Measurements from ENCODE around the gene RBM41. TPM values are rescaled to one million over a fixed set of nuclear protein-coding genes. Genes with fewer than 3 reads are reported as not detected.
"Not testable (repeated sequence)": the region's sequence is repeated elsewhere in the genome, so short reads cannot be mapped to it uniquely, and the experiment has no call there.

RBM41 gene
- polyA plus RNA-seq (ENCODE audit: insufficient read length in 4 of 4): 10 to 100 TPM; 14.3 to 37.2 (median 25.5) TPM

GRCh38 chrX:107118322-107119147 is at the start of gene RBM41:
RBM41 (minus strand) TSS chrX:107118822; CDS start chrX:107118773, 49 bp downstream.
- DNase-seq (ENCODE audit: low read depth in 4 of 4, low spot score in 2 of 4): peak; percentile 55 to 73 (median 64)

DNA sequence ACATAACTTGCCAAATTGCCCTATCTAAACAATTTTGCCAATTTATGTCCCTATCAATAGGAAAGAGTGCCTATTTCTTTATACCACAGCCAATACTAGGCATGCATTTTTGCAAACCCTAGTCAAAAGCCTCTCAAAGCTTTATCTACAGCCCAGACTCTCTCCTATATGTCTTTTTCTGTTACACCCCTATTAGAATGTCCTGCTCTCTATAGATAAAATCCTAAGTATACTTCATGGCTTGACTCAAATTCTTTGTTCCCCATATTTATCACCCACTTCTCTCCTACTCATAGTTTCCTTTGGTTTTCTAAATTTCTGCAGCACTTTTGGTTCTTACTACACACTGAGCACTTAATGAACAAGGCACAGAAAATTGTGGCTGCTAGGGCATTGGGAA is 49.6 kb upstream of the RBM41 start:
- no peak for DNase-seq (ENCODE audit: low read depth in 4 of 4, low spot score in 2 of 4)

DNA sequence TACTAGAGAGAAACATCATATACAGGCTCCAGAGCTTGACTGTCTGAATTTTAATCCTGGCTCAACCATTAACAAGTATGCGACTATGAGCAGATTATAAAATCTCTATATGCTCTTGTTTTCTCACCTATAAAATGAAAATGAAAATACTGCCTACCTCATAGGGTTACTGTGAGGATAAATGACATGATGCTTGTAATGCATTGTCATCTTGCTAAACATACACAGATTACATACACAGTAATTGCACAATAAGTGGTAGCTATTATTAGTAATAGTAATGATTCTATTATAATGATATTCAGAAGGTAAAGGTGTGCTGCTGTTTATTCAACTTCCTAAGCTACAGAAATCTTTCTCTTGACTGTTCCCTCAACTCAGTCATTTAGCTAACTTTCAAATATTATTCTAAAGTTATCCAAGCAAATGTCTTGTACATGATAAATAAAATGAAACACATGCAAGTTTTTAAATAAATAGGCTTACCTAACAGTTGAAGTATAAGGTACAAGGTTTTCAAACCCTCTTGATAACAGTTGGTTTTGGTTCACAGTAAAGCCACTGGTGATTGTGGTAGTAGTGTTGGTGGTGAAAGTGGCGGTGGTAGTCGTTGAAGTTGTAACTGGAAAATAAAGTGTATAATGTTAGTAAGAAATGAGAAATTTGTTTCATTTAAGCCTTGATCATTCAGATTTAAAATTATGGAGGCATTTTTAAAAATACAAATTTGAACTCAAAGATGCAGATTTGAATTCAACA is 48.7 kb upstream of the RBM41 start:
- DNase-seq (ENCODE audit: low read depth in 4 of 4, low spot score in 2 of 4): no peak

- not testable (repeated sequence) for DNase-seq (ENCODE audit: low read depth in 4 of 4, low spot score in 2 of 4)
Observed at GRCh38 chrX:107157618-107158017, 39.0 kb upstream of the RBM41 start.

DNA sequence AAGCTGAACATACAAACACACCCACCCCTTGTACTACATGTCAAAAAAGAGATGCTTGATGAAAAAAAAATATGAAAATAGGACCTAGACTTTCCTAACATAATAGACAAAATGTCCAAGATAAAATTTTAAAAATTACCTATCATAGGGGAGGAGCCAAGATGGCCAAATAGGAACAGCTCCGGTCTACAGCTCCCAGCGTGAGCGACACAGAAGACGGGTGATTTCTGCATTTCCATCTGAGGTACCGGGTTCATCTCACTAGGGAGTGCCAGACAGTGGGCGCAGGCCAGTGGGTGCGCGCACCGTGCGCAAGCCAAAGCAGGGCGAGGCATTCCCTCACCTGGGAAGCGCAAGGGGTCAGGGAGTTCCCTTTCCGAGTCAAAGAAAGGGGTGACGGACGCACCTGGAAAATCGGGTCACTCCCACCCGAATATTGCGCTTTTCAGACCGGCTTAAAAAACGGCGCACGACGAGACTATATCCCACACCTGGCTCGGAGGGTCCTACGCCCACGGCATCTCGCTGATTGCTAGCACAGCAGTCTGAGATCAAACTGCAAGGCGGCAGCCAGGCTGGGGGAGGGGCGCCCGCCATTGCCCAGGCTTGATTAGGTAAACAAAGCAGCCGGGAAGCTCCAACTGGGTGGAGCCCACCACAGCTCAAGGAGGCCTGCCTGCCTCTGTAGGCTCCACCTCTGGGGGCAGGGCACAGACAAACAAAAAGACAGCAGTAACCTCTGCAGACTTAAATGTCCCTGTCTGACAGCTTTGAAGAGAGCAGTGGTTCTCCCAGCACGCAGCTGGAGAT is 37.2 kb upstream of the RBM41 start:
- not testable (repeated sequence) for DNase-seq (ENCODE audit: low read depth in 4 of 4, low spot score in 2 of 4)

DNA sequence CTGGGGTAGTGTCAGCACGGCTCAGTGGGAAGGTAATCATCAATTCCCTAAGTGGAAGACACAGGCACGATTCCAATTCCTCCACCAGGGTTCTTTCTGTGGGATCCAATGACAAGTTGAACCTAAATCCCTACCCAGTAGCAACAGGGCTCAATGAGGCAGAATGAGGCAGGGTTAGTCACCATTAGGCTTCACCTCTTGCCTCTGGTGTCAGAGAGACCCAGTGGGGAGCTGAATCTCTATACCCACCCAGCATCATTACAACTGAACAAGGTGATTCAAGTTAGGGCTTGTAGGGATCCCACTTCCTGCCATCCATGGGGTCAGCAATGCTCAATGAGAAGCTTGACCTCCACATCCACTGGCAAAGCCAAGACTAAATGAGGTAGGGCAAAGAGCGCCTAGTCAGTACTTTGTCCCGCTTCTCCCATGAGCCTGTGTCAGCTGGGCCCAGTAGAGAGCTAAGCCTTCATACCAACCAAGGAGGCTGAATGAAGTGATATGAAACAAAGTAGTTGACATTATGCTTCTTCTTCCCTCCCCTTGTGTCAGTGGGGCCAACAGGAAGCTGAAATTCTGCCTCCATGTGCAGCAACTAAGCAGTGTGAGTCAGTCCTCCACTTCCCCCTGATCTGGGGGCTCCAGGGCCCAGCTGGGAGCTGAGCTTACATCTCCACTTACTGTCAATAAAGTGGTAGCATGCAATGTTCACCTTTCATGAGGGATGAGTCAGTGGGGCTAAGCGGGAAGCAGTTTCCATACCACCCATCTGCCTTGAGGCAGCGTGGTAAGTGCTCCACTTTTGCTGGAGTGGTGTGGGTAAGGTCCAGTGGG is 36.4 kb upstream of the RBM41 start:
- DNase-seq (ENCODE audit: low read depth in 4 of 4, low spot score in 2 of 4): no peak

GRCh38 chrX:107153005-107153404 is 34.4 kb upstream of the RBM41 start:
- DNase-seq (ENCODE audit: low read depth in 4 of 4, low spot score in 2 of 4): no peak

- DNase-seq (ENCODE audit: low read depth in 4 of 4, low spot score in 2 of 4): no peak
Observed at GRCh38 chrX:107146670-107147069, 28.0 kb upstream of the RBM41 start.

GRCh38 chrX:107135965-107136307 is 17.3 kb upstream of the RBM41 start:
- DNase-seq (ENCODE audit: low read depth in 4 of 4, low spot score in 2 of 4): no peak

- no peak for DNase-seq (ENCODE audit: low read depth in 4 of 4, low spot score in 2 of 4)
Observed at GRCh38 chrX:107135049-107135964, 16.7 kb upstream of the RBM41 start.

- DNase-seq (ENCODE audit: low read depth in 4 of 4, low spot score in 2 of 4): no peak
Observed at GRCh38 chrX:107123750-107124149, 5.1 kb upstream of the RBM41 start.

- DNase-seq (ENCODE audit: low read depth in 4 of 4, low spot score in 2 of 4): no peak
Observed at GRCh38 chrX:107119283-107119682, 661 bp upstream of the RBM41 start.

DNA sequence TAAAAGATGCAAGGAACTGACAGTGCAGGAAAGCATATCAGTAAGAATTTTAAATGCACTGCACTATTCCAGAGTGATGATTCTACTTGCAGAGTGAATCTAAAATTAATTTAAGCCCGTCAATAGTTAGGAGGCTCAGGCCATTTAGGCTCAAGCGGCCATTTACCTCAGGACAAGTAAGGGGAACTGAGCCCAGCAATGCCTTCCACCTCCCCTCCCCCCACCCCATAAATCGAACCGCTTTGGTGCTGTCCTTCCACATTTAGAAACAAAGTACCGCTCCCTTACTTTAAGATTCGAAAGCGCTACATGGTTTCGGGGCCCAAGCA is 665 bp downstream of the RBM41 start:
- peak in 2 of 4 donors; percentile 11 to 15 for DNase-seq (ENCODE audit: low read depth in 4 of 4, low spot score in 2 of 4)

GRCh38 chrX:107107459-107107858 is 11.2 kb downstream of the RBM41 start:
- DNase-seq (ENCODE audit: low read depth in 4 of 4, low spot score in 2 of 4): no peak

DNA sequence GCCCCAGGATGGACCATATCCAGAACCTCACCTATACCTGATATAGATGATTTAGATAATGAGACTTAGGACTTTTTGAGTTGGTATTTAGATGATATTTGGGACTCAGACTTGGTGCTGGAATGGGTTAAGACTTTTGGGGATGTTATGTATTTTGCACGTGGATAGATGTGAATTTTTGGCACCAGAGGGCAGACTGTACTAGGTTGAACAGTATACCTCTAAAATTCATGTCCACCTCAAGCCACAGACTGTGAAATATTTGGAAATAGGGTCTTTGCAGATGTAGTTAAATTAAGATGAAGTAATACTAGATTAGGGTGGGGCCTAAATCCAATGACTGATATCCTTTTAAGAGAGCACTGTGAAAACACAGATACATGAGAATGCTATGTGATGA is 15.6 kb downstream of the RBM41 start:
- DNase-seq (ENCODE audit: low read depth in 4 of 4, low spot score in 2 of 4): no peak

- no peak for DNase-seq (ENCODE audit: low read depth in 4 of 4, low spot score in 2 of 4)
Observed at GRCh38 chrX:107076158-107076557, 42.5 kb downstream of the RBM41 start.

DNA sequence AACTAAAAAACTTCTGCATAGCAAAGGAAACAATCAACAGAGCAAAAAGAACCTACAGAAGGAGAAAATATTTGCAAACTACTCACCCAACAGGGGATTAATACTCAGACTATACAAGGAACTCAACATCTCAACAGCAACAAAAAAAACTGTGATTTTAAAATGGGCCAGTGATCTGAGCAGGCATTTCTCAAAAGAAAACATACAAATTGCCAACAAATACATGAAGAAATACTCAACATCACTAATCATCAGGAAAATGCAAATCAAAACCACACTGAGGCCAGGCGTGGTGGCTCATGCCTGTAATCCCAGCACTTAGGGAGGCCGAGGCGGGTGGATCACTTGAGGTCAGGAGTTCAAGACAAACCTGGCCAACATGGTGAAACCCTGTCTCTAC is 60.9 kb downstream of the RBM41 start:
- DNase-seq (ENCODE audit: low read depth in 4 of 4, low spot score in 2 of 4): not testable (repeated sequence)

DNA sequence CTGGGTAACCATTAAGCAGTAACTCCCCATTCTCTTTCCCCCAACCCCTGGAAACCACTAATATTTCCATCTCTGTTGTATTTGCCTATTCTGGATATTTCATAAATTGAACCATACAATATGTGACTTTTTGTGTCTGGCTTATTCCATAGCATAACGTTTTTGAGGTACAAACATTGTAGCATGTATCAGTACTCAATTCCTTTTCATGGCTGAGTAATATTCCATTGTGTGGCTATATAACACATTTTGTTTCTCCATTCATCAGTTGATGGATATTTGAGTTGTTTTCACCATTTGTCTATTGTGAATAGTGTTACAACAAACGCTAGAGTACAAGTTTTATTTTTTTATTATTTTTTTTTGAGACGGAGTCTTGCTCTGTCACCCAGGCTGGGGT is 63.6 kb downstream of the RBM41 start:
- DNase-seq (ENCODE audit: low read depth in 4 of 4, low spot score in 2 of 4): no peak

DNA sequence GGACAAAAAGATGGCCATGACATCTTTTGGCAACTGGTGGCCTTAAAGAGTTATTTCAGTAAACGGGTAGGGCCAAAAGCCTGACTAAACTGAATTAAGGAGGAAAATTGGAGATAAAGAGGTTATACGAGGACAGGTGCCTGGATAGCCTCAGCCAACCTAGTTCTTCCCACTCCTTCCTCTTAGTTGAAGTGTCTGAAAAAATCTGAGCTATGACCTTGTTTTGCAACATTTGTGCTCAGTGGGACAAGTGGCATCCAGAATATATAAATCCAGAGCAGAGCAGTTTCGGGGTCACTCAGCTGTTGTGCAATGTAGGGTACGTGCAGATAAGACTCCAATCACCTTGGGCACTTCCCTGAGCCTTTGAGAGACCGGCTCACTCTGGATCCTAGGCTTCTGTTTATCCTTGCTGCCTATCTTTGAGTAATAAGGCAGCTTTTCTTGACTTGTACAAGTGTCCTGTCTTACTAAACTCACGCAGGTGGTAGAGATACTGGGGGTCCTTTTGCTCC is 68.4 kb downstream of the RBM41 start:
- DNase-seq (ENCODE audit: low read depth in 4 of 4, low spot score in 2 of 4): no peak

Data from left renal cortex interstitium (tissue), 4 donors.